DMS114 treated with DMSO at 0.1 percent for 48 hours (cell line): Measurements from ENCODE around the gene CDC14B.
"Not testable (repeated sequence)": the region's sequence is repeated elsewhere in the genome, so short reads cannot be mapped to it uniquely, and the experiment has no call there.

ENCODE experiments used
- DNase-seq: peaks from one replicate; lab custom pipeline; 2025; ENCODE audit not compliant: unreplicated experiment; lab: John Stamatoyannopoulos, UW

Gene CDC14B

GRCh38 chr9:96626912-96627311 is 7.3 kb upstream of the CDC14B start:
- DNase-seq = no peak

GRCh38 chr9:96621618-96622017 is 2.0 kb upstream of the CDC14B start:
- no peak for DNase-seq

DNA sequence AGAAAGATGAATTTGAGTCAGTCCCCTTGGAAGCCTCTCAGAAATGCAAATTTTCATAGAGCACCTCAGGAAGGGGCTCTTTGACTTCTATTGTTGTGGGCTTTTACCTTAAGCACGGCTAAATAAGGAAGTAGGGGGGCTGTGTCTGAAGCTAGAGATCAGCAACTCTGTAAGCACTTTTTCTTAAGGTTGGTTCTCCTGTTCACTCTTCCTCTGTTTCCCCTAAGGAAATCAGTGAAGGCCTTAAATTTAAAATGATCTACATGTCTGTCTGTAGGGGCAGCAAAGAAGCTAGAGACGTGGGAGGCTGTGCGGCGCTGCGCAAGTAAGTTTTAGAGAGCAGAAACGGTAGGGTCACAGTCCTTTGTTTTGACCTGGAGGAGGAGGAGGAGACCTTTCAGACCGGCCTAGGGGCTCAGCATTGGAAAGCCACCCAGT is 1.2 kb upstream of the CDC14B start:
- DNase-seq = no peak

DNA sequence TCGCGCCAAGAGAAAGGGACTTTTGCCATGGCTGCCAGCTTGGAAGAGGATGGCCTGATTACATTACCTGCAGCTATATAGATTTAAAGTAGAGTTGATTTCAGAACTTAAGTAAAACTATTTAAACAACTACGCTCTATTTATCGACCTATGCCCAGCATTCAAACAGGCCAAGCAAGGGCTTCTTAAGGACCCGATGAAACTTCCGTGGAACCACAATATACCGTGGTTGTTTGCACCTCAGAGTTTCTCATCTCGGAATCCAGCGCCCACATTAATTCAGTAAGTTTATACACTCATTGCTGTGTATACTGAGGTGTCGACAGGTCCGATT is 505 bp upstream of the CDC14B start:
- no peak for DNase-seq

DNA sequence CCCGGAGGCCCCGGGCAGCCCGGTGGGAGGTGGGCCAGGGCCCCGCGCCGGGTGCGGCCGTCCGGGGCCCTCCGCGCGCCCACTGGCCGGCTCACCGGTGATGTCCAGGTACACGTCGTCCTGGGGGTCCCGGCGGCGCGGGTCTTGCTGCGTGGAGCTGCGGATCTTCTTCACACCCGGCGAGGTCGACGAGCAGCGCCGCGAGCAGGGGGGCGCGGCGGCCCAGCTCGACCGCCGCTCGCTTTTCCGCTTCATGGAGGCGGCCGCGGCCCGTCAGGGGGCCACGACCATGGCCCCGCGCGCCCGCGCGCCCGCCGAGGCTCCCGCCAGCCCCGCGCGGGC is 548 bp downstream of the CDC14B start:
- DNase-seq = no peak

DNA sequence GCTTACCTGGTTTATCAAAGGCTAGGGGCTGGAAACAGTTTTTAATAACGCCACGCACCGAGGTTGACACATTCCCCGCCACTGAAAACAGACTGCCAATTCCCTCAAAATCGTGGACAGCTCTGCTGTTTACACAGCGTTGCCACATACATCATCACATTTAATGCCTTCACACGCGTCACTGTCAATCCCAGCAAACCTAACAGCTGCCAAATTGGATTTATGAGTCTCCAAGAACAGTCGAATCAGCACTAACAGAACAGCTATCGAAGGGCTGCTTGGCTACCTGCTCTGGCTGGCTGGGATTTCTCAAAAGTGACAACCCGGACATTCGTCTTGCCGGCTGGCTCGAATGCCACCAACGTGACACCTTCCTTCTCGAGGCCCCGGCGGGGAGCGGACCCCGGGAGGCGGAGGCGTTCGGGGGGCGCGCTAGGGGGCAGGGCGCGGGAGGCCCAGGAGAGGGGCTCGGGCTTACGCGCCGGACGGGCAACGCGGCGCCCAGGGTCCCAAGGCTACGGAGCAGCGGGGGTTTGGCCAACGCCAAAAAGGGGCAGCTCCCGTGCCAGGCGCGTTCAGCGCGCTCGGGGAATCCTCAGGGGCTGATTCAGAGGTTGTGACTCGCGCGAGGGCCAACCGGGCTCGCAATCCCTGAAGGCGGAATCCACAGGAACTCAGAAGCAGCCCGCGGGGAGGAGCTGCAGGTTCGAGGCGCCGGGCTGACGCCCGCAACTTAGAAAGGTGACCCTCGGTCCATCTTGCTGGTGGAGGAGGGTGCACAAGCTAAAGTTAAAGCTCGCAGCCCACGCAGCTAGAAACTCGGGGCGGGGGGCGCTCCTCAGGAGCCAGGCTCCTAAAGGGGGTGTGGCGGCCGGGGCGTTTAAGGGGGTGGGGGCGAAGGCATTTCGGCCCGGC is 1.2 kb downstream of the CDC14B start:
- DNase-seq = no peak

DNA sequence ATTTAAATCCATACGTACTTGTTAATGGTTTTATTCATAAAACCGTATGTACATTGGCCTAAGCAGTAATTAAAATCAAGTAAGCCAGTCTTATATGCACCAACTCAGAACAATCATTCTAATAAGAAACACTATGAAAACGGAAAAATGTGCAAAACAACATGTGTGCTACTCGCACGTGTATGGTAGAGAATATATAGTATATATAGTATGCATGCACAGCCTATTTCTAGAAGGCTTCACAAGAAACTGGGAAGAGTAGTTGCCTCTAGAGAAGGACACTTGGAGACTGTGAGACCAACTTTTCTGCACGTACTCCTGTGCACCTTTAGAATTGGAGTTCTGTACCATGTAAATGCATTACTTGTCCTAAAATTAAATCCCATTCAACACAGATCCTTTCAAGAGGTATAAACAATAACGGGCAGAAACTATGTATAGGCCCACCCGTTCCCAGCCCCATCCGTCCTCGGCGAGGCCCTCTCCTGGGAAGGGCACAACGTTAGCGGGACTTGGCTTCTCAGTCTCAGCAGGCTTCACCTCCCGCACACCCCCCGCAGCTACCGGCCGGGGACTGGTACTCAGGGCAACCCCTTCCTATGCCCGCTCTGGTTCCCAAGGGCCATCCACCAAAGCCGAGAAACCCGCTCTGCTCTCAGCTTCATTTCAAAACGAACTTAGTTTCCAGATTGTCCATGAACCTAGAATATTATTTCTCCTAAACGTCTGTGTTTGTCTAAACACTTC is 2.0 kb downstream of the CDC14B start:
- DNase-seq = no peak

GRCh38 chr9:96616817-96617438 is 2.7 kb downstream of the CDC14B start:
- no peak for DNase-seq

GRCh38 chr9:96615411-96615810 is 4.2 kb downstream of the CDC14B start:
- DNase-seq = no peak

- DNase-seq = not testable (repeated sequence)
Observed at GRCh38 chr9:96614664-96615063, 5.0 kb downstream of the CDC14B start.

DNA sequence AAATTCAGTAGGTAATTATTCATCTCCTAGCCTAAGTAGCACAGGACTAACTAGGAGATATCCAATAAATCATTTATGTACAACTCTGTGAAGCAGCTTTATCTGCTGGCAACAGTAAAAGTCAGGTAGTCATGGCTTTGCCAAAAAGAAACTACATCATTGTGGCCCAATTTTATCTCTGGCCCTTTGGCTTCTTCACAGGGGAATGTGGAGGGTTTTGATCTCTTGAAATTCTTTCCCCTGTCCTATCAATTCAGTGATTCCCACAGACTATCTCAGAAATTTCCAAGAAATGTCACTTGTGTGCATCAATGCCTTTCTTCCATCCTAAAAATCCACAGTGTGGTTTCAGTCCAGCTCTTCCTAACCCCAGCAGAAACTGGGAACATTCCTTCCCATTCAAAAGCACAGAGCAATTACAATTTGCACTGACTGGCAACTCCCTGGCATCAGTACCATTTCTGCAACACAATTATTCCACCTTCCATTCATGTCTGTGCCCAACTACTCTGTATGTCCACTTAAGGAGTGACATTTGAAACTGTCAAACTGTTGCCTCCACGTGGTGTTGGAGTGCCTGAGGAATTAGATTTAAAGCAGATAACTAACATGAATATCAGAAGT is 6.6 kb downstream of the CDC14B start:
- no peak for DNase-seq

GRCh38 chr9:96612105-96612965 is 7.3 kb downstream of the CDC14B start:
- no peak for DNase-seq

GRCh38 chr9:96611302-96611701 is 8.3 kb downstream of the CDC14B start:
- no peak for DNase-seq

- no peak for DNase-seq
Observed at GRCh38 chr9:96609732-96610131, 9.9 kb downstream of the CDC14B start.

DNA sequence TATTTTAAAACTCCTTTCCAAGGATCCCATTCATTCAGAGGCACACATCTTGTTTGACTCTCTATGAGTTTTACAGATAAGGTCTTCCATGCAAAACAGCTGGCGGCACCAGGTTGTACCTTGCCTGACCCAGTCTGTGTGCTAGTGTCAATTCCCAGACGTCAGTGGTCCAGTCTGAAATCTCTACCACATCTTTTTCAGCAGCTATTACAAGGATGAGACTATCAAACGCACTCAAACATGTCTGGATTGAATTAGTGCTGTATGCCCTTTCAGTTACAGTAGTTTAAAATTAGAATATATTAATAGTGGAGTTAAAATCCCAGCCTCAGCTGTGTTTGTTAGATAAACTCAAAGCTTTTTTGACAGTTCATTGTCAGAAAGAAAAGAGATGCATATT is 11.7 kb downstream of the CDC14B start:
- no peak for DNase-seq

DNA sequence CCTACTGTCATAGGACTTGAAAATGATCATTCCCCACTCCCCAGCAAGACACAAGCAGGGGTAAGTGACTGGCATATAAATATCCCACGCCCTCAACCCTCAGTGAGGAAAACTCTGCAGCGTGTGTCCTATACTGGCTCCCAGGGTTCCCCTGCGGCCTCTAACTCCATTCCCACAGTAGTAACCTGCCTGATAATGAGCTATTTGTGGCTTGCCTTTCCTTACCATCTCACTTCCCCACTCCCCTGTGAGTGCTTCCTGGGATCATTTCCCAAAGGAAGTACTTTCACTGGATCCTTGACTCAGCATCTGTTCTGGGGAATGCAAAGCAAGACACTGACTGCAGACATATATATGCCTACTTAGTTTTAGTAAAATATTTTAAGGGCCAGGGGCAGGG is 14.3 kb downstream of the CDC14B start:
- no peak for DNase-seq

DNA sequence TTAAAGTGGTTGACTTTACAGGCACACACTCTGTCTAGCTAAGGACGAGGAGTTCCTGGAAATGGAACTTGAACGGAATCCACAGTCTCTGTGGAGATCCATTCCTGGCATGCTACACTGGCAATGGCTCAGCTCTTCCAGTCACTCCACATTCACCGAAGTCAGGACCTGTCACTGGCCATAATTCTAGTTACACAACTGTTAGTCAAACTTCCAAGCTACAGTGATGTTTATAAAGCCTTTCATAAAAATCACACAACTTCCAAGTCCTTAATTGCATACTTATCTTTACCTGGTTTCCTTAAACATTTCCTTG is 15.7 kb downstream of the CDC14B start:
- DNase-seq = no peak

DNA sequence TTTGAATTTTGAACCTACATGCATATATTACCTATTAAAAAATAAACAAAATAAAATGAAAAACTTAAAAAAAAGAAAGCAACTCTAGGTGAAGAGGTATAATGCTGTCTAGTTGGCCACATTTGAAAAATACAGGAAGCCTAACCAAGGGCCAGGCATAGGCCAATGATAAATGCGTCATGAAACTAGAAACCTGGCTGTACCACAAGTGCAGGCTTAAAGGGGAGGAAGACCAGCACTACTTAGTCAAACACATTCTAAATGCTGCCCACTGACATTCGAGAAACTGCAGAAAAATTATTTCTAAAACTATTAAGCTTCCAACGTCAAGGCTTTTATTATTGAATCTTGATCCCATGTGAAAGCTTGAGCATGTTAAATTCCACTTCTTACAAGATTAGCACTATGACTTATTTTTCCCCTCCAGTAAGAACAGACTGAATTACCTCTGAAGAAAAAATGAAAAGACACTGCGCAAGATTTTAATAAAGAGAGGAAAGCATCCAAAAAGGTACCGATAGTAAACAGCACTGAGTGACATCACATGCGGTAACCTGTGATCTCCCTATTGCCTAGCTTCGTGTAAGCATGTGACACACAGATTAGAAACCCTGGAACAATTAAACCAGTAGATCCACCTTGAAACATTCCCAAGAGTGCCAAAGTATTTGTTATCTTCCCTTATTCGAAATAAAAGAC is 16.2 kb downstream of the CDC14B start:
- no peak for DNase-seq

- DNase-seq = no peak
Observed at GRCh38 chr9:96599298-96599697, 20.3 kb downstream of the CDC14B start.

DNA sequence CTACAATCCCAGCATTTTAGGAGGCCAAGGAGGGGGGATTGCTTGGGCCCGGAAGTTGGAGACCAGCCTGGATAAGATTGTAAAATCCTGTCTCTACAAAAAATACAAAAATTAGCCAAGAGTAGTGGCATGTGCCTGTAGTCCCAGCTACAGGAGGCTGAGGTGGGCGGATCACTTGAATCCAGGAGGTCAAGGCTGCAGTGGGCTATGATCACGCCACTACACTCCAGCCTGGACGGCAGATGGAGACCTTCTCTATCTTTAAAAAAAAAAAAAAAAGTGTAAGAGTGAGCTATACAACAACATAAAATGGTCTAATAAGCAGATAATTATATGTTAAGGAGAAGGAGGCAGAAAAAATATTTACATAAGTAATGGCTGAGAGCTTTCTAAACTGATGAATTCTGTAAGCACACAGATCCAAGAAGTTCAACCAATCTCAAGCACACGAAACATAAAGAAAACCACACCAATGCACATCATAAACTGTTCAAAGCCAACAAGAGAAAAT is 23.0 kb downstream of the CDC14B start:
- DNase-seq = no peak
